ENCODE measurements around the gene NPVF. TPM values are rescaled to one million over a fixed set of nuclear protein-coding genes. Genes with fewer than 3 reads are reported as not detected.

NPVF gene, protein sequence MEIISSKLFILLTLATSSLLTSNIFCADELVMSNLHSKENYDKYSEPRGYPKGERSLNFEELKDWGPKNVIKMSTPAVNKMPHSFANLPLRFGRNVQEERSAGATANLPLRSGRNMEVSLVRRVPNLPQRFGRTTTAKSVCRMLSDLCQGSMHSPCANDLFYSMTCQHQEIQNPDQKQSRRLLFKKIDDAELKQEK
- not detected for total RNA-seq

DNA sequence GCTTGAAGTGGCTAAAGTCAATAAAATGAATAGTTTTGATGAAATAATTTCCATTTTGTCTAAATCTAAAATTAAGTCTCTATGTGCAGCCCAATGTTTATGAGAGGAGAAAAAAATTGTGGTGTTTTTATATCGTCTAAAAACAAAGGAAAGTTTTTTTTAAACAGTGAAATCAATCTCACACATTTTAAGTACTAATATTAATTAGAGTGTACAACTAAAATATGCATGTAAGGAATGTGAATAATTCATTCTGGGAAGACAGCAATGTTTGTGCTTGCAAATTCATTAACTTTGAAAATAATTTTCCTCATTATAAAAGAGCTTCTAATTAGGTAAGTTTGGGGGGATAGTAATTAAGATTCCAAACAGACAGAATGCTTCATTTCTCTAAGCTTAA lies at the start of gene NPVF:
Gene NPVF, minus strand, starts transcription at position 101 of the 400 bp plus-strand sequence. Its CDS starts 47 bp downstream, at position 54.
- no peak for DNase-seq

DNA sequence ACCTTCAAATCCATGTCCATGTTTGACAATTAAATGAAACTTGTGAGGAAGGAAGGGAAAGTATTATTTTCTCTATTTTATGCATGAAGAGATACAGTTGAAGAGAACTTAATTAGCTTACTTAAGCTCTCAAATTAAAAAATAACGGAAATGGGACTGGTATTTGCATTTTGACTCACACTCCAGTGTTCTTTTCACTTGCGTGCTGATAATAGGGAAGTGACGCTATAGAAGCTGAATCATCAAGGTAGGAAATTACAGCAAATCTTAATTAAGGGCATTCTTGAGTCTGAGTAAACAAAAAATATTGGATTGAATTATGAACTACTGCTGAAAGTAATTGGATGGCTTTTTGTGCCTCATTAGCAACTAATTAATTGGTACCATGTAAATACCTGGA lies 44.0 kb upstream of the NPVF start:
- no peak for DNase-seq

DNA sequence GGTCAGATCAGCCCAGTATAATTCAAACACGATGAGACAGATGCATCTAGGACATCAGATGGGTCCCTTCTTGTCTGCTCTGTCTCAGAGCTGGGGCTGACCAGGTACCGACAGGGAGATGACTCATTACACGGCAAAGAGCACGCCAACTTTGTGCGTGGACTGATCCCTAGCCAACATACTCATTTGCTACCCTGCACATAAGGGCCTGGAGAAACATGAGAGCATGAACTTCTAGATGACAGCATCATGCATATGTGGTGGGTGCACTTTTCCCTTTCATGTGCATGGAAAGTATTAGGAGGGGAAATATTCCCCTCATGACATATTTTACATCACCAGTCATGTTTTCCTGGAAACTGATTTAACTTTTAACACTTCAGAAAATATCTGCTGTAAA lies 35.1 kb upstream of the NPVF start:
- DNase-seq, result no peak

DNA sequence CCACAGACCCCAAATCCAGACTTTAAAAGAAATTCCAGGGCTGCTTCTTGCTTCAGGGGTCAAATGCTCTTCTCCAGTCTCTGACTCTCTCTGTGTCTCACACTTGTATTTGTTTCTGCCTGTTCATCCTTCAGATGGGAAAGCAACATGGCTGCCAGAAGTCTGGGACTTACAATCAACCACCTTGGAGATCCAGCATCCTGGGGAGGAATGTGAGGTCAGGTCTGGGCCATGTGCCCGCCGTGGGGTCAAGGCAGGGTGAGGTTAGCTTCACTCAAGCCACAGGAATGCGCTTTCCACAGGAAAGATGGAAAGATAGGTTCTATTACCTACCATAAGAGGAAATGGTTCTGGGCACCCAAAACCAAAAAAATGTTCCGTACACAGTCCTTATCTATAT lies 34.3 kb upstream of the NPVF start:
- no peak for DNase-seq

DNA sequence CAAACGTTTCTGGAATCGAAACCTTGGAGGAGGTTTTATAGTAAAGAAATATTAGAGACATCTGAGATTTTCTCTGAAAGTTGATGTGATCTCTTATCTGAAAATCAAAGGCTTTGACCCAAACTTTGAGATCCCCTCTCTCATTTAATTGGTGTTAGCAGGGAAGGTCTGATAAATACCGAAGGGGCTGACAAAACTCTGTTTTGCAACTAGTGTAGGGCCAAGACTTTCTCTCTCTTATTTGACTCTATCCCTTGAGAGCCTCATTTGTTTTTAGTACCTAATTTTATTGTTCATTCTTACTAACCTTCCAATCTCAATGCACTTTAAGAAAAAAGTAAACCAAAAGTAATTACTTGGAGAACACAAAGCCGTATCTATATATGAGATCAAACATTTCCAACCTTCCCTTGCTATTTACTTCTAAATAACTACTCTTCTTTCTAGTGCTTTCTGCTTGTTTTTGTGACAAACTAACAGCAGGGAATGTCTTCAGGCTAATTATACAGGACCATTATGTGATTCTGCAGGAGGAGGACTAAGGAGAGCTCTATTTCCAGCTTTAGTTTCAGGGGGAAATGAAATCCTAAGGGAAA lies 33.4 kb upstream of the NPVF start:
- DNase-seq, result no peak

DNA sequence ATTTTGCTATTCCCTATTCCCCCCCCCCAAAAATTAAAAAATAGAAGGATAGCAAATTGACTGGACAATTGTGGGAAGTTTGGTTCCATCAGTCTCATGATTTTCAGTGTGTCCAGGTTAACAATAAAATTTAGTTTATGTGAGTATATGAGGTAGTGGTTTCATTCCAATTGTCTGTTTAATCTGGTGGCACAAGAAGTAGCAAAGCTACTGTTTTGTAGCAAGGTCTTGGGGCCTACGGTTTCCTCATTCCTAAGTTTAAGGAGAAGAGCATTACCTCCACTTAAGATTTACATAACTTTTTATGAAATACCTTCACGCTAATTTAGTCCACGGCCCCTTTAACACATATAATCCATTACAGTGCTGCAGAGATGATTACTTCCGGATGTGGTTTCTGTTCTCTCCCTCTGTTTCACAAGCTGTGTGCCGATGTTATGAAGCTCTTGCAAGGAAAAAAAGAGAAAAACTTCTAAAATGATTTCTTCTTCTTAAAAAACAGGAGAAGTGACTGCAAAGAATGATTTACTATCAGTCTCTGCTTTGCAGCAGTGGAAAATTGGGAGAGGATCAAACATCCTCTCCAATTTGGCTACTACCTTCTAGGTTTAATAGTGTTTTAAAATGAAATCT lies 32.7 kb upstream of the NPVF start:
- no peak for DNase-seq

DNA sequence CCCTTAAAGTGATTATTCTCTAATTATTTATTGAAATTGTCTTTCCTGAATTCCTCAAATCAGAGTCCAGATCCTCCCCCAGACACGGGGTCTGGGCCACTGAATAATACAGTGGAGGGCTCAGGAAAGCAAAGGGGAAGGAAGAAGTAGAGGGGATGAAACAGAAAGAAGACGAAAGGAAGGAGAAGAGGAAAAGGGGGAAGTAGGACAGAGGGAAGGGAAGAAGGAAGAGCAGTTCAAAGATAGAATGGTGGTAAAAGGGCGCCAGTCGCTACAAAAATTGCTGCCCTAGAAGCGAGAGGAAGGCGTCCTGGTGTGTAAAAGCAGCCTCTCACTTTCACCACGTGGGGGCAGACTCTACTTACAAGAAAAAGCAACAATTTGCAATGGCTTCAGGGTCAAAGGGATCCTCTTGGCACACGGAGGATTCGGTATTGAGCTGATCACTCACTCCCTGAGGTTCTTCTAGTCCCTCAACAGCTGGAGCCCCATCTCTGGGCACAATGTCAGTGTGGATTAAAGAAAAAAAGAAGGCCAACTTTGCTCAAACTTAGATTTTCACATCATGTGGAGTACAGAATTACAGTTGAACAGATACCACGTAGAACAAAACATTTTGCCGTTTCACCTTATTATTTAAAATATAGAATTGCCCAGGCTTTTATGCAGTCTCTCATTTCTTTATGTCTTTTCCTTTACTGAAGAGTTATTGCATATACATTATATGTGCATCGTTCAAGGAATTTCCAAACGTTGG lies 31.4 kb upstream of the NPVF start:
- DNase-seq, result peak; percentile 47

DNA sequence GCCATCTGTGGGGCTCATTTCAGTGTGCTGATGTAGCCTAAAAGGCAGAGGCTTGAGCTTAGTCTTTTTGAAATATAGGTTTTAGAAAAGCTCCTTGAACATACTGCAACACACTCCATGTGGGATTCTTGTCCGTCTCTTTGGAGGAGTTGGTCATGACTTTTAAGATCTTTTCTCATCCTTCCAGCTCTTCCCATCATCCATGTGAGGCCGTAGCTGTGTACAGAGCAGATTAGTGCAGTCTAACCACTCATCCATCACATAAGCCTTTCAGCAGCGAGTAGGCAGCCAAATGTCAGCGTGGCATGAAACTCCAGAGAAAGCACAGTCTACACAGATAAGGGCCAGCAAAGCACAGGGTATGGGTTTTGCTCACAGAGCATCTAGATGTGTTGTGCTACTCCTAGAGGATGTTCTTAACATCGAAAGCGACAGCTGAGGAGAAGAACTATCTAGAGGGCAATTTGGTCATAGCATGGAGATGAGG lies 28.1 kb upstream of the NPVF start:
- DNase-seq, result no peak

DNA sequence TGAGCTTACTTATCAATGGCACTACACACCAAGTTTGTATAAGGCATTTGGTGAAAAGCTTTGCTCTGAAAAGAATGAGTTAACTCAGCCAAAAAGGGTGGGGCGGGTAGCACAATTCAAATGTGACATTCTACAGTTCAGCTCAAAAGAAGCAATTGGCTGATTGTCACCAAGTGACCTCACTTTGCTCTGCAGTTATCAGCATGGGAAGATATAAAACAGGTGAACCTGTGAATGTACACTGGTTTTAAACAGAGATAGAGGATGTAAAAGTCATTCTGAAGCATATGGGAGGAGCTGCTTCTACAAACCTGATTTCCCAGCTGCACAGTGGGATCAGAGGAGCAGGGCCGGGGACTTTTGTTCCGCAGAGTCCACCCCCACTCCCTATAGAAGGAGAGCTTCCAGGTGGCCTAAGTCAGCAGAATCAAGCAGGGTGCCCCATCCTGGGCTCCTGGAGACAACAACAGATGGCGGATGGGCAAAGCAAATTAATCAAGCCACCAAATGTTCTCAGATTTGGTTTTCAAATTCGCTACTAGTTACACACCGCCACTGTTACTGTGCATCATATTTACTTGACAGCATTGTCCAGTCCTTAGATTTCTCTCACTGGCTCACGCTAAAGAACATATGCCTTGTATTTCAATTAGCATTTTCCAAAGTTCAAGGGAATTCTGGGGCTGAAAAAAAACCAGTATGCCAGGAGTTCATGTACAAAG lies 27.5 kb upstream of the NPVF start:
- DNase-seq, result no peak

DNA sequence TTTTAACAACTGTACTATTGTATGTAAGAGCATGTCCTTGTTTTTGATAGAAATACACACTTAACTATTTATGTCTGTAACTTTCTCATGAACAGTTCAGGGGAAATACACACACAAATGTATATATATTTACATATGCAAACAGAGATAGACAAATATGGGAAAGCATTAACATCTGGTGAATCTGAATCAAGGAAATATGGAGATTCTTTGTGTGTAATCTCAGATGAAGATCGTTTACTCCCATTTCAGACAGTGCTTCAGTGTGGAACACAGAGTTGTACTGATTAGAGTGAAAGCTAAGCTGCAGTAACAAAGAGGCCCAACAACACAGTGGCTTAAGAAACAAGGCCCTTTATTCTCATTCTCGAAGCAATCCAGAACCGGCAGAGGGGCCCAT lies 26.3 kb upstream of the NPVF start:
- DNase-seq, result no peak

DNA sequence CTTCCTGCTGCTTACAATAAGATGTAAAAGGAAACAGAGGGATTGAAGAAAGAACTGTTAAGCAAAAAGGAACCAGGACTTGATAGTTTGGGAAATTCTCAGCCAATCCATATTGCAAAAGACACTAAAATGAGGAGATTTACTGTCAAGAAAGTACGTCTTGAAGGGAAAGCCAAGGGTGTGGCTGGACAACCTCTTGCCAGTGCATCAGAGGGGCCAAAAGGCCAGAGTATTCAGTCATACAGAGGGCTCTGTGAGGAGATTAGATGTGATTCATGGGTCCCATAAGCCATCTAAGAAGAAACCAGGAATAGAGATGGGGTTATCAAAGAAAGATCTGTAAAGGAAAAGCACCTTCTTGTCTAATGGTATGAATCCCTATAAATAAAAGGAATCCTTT lies 25.4 kb upstream of the NPVF start:
- no peak for DNase-seq

DNA sequence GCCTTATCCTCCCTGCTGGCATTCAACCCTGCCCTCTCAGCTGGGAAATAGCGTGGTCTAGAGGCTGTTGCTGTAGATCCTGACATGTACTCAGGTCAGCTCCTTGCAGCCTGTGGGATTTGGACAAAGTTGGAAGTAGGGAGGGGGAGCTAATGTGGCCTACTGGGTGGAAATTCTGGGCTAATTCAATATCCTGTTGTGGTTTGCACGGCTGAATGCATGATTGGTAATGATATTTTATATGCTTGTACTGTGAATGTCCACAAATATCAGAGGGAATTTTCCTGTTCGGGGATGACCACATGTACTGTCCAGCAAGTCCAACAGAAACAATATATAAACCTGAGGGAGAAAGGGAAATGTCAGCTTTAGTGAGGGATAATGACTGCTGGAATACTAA lies 22.1 kb upstream of the NPVF start:
- no peak for DNase-seq

DNA sequence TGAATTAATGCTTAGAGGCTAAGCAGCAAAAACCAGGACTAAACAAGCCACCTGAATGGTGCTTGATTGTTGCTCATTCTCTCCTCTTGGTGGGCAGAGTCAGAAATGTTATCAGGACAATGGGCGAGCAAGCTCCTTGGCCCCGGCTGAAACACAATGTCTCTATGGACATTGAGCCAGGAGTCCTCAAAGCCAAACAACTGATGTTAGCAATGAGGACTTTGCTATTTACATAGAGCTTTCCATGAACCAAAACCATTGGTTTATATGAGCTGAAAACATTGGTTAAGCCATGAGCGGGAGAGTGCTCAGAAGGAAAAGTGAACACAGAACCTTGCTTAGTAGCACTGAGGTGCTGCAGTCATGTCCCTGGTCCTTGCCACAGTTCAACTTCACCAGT lies 21.5 kb upstream of the NPVF start:
- no peak for DNase-seq

DNA sequence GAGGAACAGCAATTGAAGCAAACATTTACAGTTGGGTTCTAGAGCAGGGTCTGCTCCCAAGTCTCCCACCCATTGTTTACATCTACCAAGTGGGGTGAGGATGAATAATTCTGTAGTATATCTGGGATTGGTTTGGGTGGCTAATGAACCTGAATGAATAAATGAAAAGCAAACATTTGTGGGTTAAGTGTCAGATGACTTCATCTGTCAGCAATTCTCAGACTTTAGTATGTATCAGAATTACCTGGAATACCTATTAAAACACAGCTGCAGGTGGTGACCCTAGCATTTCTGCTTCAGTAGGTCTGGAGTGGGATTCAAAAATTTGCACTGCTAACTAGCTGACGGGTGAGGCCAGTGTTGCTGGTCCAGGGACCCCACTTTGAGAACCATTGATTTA lies 18.0 kb upstream of the NPVF start:
- no peak for DNase-seq

DNA sequence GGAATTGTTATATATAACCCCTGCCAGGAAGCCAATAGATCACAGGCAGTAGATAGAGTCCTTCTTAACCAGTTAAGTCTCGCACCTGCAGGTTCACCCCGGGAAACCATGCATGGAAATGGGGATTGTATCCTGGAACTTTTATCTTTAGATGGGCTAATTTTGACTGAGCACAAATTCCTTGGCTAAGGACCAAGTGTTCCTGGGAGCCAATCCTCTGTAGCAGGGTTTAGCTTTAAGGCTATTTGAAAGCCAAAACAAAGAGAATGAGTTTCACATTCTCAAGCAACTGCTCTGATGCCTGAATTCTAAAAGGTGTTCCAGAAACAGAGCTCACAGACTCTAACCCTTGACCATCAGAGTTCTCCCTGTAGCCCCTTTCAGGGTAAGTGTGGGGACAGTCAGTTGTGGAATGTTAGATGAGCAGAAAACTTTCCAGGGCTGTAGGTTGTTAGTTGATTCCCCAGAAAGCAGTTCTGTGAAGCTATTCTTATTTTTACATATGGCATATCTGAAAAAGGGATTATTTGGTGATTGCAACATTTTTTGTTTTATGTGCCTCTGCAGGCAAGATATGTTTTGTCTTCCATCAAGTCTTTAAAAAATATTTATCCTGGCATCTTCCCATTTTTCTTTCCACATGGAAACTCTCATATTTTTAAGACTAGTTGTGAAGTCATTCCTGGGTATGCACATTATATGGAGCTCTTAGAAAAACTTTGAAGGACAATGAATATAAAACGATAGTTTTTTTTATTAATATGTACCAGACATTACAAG lies 16.2 kb upstream of the NPVF start:
- no peak for DNase-seq

DNA sequence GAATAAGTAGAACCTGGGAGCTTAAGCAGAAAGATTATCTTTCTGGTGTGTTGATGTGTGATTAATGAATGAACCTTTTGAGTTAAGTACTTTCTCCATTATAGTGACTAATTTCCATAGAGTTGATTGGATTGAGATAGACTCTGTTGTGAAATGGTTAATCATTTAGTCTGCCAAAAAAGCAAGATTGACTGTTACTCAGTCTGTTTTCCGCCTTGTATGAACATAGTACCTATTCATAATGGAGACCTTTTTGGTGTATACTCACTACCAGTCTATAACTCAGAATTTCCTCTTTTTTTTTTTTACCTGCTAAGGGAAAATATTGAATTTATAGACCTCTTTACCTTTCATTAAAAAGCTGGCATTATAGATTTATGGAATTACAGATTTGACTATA lies 14.4 kb upstream of the NPVF start:
- DNase-seq, result no peak

DNA sequence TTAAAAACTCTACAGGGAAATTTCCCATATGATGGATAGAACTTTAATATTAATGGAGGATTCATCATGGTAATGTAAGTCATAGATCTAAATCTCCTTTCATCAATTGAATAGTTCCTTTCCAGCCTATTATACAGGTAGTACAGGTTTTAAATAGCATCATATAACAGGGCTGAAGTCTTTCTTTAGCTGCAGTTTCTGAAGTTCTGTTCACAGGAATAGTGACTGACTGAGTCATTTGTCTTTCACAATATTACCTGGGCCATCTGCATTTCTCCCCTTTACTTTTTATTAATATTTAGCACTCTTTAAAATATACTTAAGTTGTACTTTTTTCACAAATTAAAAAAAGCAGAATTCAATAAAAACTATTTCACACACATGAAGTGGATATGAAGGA lies 12.6 kb upstream of the NPVF start:
- DNase-seq, result no peak

DNA sequence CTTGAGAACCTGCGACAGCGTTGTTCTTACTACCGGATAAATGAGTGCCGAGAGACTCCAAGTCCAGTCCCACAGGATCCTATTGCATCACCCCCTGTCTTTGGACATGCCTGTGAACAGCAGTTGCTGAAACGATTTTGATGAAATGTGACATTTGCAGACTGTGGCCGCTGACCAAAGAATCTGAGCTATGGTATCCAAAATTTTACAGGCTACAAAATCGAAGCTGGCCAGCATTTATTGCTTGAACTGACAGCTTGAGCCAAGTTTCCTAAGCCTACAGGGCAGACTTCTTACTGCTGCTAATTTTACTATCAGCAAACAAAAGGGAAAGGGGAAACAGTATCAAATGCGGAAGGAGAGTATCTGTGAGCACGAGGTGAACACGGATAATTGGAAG lies 12.1 kb upstream of the NPVF start:
- DNase-seq, result no peak

DNA sequence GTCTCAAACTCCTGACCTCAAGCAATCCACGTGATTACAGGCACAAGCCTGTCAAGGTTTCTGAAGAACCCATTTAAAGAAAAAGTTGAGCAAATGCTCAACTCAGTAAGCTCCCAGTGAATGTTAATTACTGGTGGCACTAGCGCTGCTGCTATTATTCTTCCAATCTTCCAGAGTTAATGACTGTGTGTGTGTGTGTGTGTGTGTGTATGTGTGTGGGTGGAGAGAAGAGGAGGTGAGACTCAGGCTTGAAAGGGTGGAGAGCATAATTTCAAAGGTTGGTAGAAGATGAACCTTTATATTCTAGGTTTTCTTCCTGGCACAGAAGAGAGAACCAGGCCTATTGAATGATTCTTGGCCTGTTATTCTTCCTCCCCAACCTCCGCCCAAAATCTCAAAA lies 11.6 kb upstream of the NPVF start:
- DNase-seq, result no peak

DNA sequence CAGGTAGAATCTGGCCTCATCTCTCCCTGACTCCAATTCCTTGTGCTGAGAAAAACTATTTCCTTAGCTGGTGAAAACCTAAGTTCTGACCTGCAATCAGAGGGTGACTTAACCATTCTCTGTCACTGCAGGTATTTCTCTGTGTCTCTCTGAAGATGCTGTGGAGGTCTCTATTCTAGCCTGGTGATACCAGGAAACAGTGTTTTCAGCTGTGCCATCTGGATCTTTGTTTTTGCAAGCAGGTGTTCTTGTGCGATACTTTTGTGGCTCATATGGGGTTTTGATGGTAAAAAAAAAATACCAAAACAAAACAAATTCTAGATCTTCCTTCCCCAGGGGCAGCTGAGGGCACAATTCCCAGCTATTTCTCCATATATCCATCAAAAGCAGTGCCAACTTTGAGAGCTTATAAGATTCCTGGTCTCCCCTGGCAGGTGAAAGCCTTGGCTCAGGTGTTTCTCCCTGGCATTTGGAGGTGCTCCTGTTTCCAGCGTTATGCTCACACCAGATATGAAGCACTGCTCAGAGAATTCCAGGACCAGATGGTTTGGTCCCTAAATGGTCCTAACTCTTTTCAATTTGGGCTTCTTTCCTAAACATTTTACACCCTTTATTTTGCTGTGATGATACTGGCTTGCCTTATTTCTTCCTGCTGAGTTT lies 9.9 kb upstream of the NPVF start:
- DNase-seq, result no peak

DNA sequence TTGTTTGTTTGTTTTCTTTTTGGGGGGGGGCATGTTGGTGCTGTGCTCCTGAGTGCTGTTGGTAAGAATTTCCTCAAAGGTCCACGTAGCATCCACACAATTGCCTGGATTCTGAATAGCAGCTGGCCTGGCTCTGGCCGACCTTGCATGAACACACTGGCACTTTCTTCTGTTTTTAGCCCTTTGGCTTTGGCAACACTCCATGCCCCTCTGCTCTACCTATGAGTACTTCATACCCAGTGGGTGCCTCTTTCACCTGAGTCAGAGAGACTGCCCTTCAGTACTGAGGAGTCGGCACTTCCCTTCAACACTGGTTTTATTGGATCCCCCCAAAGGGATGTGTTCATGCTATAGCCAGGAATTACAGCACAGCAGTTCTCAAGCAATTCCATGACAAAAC lies 7.2 kb upstream of the NPVF start:
- DNase-seq, result no peak

DNA sequence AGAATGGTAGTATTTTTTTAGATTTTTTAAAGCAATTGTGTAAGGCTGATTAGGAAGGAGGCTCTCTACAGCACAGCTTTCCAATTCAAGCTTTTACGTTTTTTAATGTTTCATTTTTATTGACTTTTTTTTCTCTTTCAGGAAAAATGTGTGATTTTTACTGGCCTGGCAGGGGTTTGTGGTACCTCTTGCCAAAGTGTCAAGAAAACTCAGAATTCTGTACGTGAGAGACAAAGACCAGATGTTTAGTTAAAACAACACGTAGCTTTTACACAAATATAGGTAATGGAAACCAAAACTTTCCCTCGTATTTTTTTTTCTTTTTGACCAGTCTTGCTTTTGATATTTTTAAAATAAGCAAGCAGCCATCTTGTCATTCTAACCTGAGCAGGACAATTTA lies 6.0 kb upstream of the NPVF start:
- no peak for DNase-seq
